Transverse colon (tissue), 4 donors: Measurements from ENCODE around the gene MIA3. TPM values are rescaled to one million over a fixed set of nuclear protein-coding genes. Genes with fewer than 3 reads are reported as not detected.

Experiments
- DNase-seq: peaks from one replicate; pipeline ENCODE4 v3.0.0-alpha.2; 2019
- H3K27ac ChIP-seq, 4 donors: fragments of 200-600 bp; sonication (generic); 2 replicates each; pipeline ENCODE4 v1.5.1; 2016 to 2018; ENCODE audit warnings: inconsistent platforms in 4 of 4
- H3K27me3 ChIP-seq: fragments of 200-600 bp; sonication (generic); 2 replicates; pipeline ENCODE4 v1.5.1; 2017; ENCODE audit warnings: inconsistent platforms
- H3K36me3 ChIP-seq, 4 donors: fragments of 200-600 bp; sonication (generic); 2 replicates each; pipeline ENCODE4 v1.5.1; 2017 to 2019; ENCODE audit warnings: inconsistent platforms in 4 of 4
- H3K4me1 ChIP-seq, 4 donors: fragments of 200-600 bp; sonication (generic); 2 replicates each; pipeline ENCODE4 v1.5.1; 2017 to 2020; ENCODE audit warnings: inconsistent platforms in 4 of 4
- H3K4me3 ChIP-seq, 4 donors: fragments of 200-600 bp; sonication (generic); 1 replicate in 1 of 4; 2 replicates in 3 of 4; pipeline versions ENCODE4 v1.5.1 to v1.6.1; 2017 to 2019; ENCODE audit warnings: inconsistent platforms in 4 of 4
- H3K9me3 ChIP-seq, 2 donors: fragments of 200-600 bp; sonication (generic); 2 replicates each; pipeline ENCODE4 v1.5.1; 2017 to 2019; ENCODE audit warnings: inconsistent platforms in 2 of 2
- EP300 ChIP-seq: sonication (generic); formaldehyde crosslinking; IDR thresholded peaks from one replicate; pipeline ENCODE4 v1.6.1; 2017; ENCODE audit warnings: antibody characterized with exemption, low read depth
- POLR2A ChIP-seq: fragments of 450-650 bp; IDR thresholded peaks from one replicate; pipeline ENCODE4 v1.6.1; 2016; ENCODE audit warnings: antibody characterized with exemption, mild to moderate bottlenecking, moderate library complexity
- POLR2AphosphoS5 ChIP-seq, 3 donors: sonication (generic); formaldehyde crosslinking; IDR thresholded peaks; one replicate each; pipeline ENCODE4 v1.6.1; 2016; ENCODE audit warnings: antibody characterized with exemption in 3 of 3
- WGBS, 2 donors: methylation state at CpG; one replicate each; pipeline ENCODE4 v1.1.5; 2018; ENCODE audit warnings: low coverage in 1 of 2; 5-methylcytosine and 5-hydroxymethylcytosine counted together
- in situ Hi-C, 4 donors: fragments of 200-750 bp; cut with MboI; loops; one replicate each; pipeline versions ENCODE4 v1.15.0 to v1.15.1; 2017; ENCODE audit warnings: low sequenced_read_pairs in 3 of 4, low pct_ligation_motif_present in 1 of 4, low pct_unique_long_range_greater_than_20kb in 1 of 4
- intact Hi-C: fragments of 100-400 bp; cut with DNase I; formaldehyde crosslinking; loops from one replicate; pipeline ENCODE4 v1.15.1; 2023; ENCODE audit warnings: low total_unique reads
- total RNA-seq, 4 donors: library from RNA; depleted of rRNA; stranded (reverse); fragments of >200 nt; gene quantifications; one replicate each; pipeline ENCODE4 v1.1.0, GENCODE V29; 2016
- TF ChIP-seq, protein P1 (sequence below), 5 experiments: fragments of 200-600 bp in 3 of 5; fragments of 450-650 bp in 2 of 5; sonication (generic) in 3 of 5; IDR thresholded peaks; 1 replicate in 2 of 5; 2 replicates in 3 of 5; pipeline ENCODE4 v1.5.1; 2016 to 2017; ENCODE audit warnings: antibody characterized with exemption in 5 of 5, inconsistent platforms in 3 of 5, mild to moderate bottlenecking in 2 of 5, moderate library complexity in 1 of 5

Gene MIA3, protein sequence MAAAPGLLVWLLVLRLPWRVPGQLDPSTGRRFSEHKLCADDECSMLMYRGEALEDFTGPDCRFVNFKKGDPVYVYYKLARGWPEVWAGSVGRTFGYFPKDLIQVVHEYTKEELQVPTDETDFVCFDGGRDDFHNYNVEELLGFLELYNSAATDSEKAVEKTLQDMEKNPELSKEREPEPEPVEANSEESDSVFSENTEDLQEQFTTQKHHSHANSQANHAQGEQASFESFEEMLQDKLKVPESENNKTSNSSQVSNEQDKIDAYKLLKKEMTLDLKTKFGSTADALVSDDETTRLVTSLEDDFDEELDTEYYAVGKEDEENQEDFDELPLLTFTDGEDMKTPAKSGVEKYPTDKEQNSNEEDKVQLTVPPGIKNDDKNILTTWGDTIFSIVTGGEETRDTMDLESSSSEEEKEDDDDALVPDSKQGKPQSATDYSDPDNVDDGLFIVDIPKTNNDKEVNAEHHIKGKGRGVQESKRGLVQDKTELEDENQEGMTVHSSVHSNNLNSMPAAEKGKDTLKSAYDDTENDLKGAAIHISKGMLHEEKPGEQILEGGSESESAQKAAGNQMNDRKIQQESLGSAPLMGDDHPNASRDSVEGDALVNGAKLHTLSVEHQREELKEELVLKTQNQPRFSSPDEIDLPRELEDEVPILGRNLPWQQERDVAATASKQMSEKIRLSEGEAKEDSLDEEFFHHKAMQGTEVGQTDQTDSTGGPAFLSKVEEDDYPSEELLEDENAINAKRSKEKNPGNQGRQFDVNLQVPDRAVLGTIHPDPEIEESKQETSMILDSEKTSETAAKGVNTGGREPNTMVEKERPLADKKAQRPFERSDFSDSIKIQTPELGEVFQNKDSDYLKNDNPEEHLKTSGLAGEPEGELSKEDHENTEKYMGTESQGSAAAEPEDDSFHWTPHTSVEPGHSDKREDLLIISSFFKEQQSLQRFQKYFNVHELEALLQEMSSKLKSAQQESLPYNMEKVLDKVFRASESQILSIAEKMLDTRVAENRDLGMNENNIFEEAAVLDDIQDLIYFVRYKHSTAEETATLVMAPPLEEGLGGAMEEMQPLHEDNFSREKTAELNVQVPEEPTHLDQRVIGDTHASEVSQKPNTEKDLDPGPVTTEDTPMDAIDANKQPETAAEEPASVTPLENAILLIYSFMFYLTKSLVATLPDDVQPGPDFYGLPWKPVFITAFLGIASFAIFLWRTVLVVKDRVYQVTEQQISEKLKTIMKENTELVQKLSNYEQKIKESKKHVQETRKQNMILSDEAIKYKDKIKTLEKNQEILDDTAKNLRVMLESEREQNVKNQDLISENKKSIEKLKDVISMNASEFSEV (N-terminal part only)
- total RNA-seq: 100 to 1,000 TPM in 1 of 4 donors, 10 to 100 TPM in 3; 39.2 to 185 (median 49.1) TPM

DNA sequence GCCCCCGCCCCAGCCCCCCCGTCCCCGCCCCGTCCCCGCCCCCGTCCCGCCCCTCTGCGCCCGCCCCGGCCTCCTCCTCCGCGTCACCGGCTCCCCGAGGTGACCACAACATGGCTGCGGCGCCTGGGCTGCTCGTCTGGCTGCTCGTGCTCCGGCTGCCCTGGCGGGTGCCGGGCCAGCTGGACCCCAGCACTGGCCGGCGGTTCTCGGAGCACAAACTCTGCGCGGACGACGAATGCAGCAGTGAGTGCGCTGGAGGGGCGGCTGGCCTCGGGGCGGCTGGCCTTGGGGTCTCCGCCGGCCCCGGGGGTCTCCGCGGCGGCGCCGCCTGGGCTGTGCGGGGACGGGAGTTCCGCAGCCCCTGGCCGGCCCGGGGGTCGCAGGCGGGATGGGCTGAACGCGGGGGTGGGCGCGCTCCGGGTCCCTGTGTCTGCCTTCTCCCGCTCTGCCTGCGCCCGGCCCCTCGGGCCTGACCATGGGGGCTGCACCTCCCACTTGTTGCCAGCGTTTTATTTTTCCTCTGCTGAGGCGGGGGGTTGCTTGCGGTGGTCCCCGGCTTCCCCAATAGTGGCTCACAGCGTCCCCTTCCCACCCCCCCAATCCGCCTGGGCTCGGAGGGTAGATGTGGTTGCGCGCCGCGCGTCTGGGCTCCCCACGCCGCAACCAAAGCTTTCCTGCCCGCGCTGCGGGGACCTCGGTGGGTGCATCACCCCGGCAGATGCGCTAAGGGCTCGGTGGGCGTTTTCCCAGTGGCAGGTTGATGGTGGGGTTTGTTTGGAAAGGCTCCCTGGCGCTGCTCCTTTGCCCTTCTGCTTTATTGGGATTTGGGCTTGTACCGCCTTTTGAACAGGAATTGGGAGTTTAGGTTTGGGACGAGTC is at the start of gene MIA3:
Gene MIA3 (plus strand): TSS at position 97 of the 879 bp plus-strand sequence. CDS start 14 bp downstream, at position 111.
- peaks cover 6% of the 10 kb centered on the region for H3K27me3 ChIP-seq
- TF ChIP-seq, protein P1, sequence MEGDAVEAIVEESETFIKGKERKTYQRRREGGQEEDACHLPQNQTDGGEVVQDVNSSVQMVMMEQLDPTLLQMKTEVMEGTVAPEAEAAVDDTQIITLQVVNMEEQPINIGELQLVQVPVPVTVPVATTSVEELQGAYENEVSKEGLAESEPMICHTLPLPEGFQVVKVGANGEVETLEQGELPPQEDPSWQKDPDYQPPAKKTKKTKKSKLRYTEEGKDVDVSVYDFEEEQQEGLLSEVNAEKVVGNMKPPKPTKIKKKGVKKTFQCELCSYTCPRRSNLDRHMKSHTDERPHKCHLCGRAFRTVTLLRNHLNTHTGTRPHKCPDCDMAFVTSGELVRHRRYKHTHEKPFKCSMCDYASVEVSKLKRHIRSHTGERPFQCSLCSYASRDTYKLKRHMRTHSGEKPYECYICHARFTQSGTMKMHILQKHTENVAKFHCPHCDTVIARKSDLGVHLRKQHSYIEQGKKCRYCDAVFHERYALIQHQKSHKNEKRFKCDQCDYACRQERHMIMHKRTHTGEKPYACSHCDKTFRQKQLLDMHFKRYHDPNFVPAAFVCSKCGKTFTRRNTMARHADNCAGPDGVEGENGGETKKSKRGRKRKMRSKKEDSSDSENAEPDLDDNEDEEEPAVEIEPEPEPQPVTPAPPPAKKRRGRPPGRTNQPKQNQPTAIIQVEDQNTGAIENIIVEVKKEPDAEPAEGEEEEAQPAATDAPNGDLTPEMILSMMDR (IDR thresholded peaks at IDR 0.05): no peak
- TF ChIP-seq POLR2AphosphoS5 (IDR thresholded peaks at IDR 0.05): peak; percentile 47 to 53 (median 53)
- peak within 1 kb of the TSS; percentile 67 to 100 (median 98) for H3K4me3 ChIP-seq
- peaks cover 4 to 48% (median 14%) of the 10 kb centered on the region in 4 donors for H3K4me1 ChIP-seq
- DNase-seq: peak; percentile 34
- in situ Hi-C loops (no loop called here), intact Hi-C loops (no loop called here)
- H3K27ac ChIP-seq: peak within 1 kb of the TSS; percentile 84 to 95 (median 92)
- H3K36me3 ChIP-seq: no peaks in the 10 kb centered on the region
- WGBS, 2 donors: 0% methylated on average over 24 of the region's 81 CpGs; no CpG with 5 or more reads in 1 of the 2 donors
- H3K9me3 ChIP-seq: no peaks in the 10 kb centered on the region

DNA sequence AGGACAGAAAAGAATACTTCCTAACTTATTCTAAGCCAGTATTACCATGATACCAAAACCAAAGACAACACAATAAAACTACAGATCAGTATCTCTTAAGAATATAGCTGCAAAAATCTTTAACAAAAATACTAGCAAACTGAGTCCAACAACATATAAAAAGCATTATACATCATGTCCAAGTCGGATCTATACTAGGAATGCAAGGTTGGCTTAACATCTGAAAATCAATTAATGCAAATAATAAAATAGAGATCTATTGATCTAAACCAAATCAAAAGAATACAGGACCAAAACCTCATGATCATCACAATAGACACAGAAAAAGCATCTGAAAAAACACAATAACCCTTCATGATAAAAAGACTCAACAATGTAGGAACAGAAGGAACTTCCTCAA is 47.1 kb upstream of the MIA3 start:
- H3K9me3 ChIP-seq: no peaks in the 10 kb centered on the region
- peaks cover 0 to 28% (median 5%) of the 10 kb centered on the region in 4 donors for H3K36me3 ChIP-seq
- H3K4me3 ChIP-seq: no peak overlapping the region
- H3K4me1 ChIP-seq: no peaks in the 10 kb centered on the region
- intact Hi-C loops (no loop called here), in situ Hi-C loops (no loop called here)
- H3K27me3 ChIP-seq: no peaks in the 10 kb centered on the region
- no peak overlapping the region for H3K27ac ChIP-seq
- WGBS, 2 donors: 91 to 100% methylated on average over 1 of the region's 1 CpG
- no peak for DNase-seq
- TF ChIP-seq POLR2A: no peak
- TF ChIP-seq, protein P1 (IDR thresholded peaks at IDR 0.05): no peak
- no peak for TF ChIP-seq POLR2AphosphoS5 (IDR thresholded peaks at IDR 0.05)
- TF ChIP-seq EP300: no peak

DNA sequence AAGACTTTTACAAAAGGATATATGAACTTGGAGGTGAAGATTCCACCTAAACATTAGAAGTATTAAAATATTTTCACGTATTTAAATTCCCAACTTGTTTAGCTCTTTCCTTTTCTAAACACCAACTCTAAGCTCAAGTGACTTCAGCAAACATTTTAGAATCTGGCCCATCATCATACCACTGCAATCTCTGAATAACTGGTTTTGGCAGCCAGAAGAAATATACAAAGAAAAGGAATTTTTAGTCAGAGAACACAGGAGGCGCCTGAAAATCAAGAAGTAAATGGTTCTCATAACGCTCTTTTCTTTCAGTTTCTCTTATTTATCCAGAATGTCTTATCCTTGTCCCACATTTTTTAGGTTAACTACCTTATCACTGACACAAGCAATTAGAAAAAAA is 38.6 kb upstream of the MIA3 start:
- Histone ChIP-seq H3K27me3 (no peaks in the 10 kb centered on the region), H3K27ac (no peak overlapping the region), H3K4me3 (no peak overlapping the region), H3K4me1 (peaks cover 0 to 4% (median 0%) of the 10 kb centered on the region in 4 donors), H3K36me3 (peaks cover 0 to 14% (median 5%) of the 10 kb centered on the region in 4 donors), H3K9me3 (no peaks in the 10 kb centered on the region)
- 88 to 100% methylated on average over 3 of the region's 3 CpGs for WGBS, 2 donors
- in situ Hi-C loops: no loop called here
- intact Hi-C loops: no loop called here
- no peak for DNase-seq
- TF ChIP-seq EP300 (no peak), POLR2A (no peak), POLR2AphosphoS5 (IDR thresholded peaks at IDR 0.05) (no peak)
- TF ChIP-seq, protein P1 (IDR thresholded peaks at IDR 0.05): no peak
